Upper lobe of left lung (tissue), 6 donors: ENCODE results near the gene CDCA4. TPM values are rescaled to one million over a fixed set of nuclear protein-coding genes. Genes with fewer than 3 reads are reported as not detected.

ENCODE experiments used
- ATAC-seq, 2 donors: fragments of 200-7000 bp; cut with Tn5 transposase; one replicate each; pipeline ENCODE4 v1.9.1; 2022; ENCODE audit warnings: mild to moderate bottlenecking in 2 of 2, moderate library complexity in 2 of 2; ENCODE audit not compliant: low FRiP score in 2 of 2
- DNase-seq, 2 donors: peaks; one replicate each; pipeline ENCODE4 v3.0.0-alpha.2; 2019 to 2020
- H3K27ac ChIP-seq, 4 donors: fragments of 200-600 bp; sonication (generic); one replicate each; pipeline ENCODE4 v1.5.1; 2016 to 2019
- H3K27me3 ChIP-seq, 4 donors: fragments of 200-600 bp; sonication (generic); one replicate each; pipeline ENCODE4 v1.5.1; 2017 to 2019
- H3K36me3 ChIP-seq, 4 donors: fragments of 200-600 bp; sonication (generic); one replicate each; pipeline ENCODE4 v1.5.1; 2016 to 2019
- H3K4me1 ChIP-seq, 4 donors: fragments of 200-600 bp; sonication (generic); one replicate each; pipeline ENCODE4 v1.5.1; 2018 to 2019
- H3K4me3 ChIP-seq, 4 donors: fragments of 200-600 bp; sonication (generic); one replicate each; pipeline ENCODE4 v1.5.1; 2017 to 2019; ENCODE audit warnings: mild to moderate bottlenecking in 2 of 4, moderate library complexity in 1 of 4
- H3K9me3 ChIP-seq, 4 donors: fragments of 200-600 bp; sonication (generic); one replicate each; pipeline ENCODE4 v1.5.1; 2018 to 2019
- EP300 ChIP-seq, 4 donors: sonication (generic); formaldehyde crosslinking; IDR thresholded peaks; one replicate each; pipeline ENCODE4 v1.5.1; 2017; ENCODE audit warnings: antibody characterized with exemption in 4 of 4, control low read depth in 2 of 4
- POLR2A ChIP-seq, 4 donors: fragments of 450-650 bp; IDR thresholded peaks; one replicate each; pipeline ENCODE4 v1.5.1; 2016 to 2017; ENCODE audit warnings: antibody characterized with exemption in 4 of 4, mild to moderate bottlenecking in 2 of 4
- POLR2AphosphoS5 ChIP-seq, 2 donors: sonication (generic); formaldehyde crosslinking; IDR thresholded peaks; one replicate each; pipeline ENCODE4 v1.5.1; 2017; ENCODE audit warnings: antibody characterized with exemption in 2 of 2
- WGBS, 2 donors: methylation state at CpG; one replicate each; pipeline ENCODE4 v1.1.5; 2017 to 2018; 5-methylcytosine and 5-hydroxymethylcytosine counted together
- total RNA-seq, 6 donors: library from RNA; depleted of rRNA in 4 of 6; stranded (reverse); fragments of >200 nt in 4 of 6; gene quantifications; one replicate each; pipeline versions ENCODE4 v1.1.0 to v1.2.1, GENCODE V29; 2016 to 2021
- TF ChIP-seq, protein P1 (sequence below), 6 experiments: fragments of 450-650 bp in 4 of 6; fragments of 200-600 bp in 2 of 6; sonication (generic) in 2 of 6; IDR thresholded peaks; one replicate each; pipeline ENCODE4 v1.5.1; 2016 to 2019; ENCODE audit warnings: antibody characterized with exemption in 6 of 6
- donor health status: DM: no; HTN: no; CAD: no; lungs with moderate emphysema.
- donor health status: DM: no; HTN: yes; CAD: no; lungs with severe emphysema.

Gene CDCA4
- total RNA-seq, result 10 to 100 TPM in 1 of 6 donors, 1 to 10 TPM in 4, under 1 TPM in 1; 0.89 to 10.3 (median 6.6) TPM

DNA sequence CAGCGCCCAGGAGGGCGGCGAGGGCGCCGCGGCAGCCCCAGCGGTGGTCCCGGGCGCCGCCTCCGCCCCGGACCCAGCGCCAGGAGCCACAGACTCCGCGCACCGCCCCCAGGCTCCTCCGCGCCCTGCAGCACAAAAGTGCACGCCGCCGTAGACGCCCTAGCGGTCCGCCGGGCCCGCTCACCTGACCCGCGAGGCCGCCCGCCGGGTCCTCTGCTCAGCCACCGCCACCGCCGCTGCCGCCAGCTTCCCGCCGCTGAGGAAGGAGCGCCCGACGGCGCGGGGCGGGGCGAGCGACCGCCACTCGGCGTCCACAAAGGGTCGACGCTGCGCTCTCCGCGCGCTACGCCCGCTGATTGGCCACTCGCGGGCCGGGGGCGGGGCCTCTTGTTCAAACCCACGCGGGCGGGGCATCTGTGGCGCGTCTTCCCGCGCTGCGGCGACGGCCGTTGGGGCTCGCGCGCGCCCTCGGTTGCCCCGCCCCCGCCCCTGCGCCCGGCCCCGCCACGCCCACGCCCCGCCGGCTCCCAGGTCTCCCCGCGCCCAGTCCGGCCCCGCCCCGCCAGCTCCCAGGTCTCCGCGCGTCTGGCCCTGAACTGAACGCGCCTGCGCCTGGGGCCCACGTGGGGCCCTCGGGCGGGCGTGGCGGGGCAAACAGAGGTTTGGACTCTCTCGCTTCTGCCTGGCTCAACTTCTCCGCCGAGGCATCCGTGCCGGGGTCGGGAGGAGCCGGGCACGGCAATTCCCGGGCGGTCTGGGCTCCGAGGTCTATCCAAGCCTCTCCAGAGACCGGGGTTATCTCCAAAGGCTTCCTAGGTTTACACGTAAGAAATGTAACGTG is at the start of gene CDCA4:
Gene CDCA4, minus strand, starts transcription at position 269 of the 841 bp plus-strand sequence. CDS start 9,154 bp downstream, outside the sequence.
- Histone ChIP-seq H3K9me3 (no peaks in the 10 kb centered on the region), H3K27ac (peak within 1 kb of the TSS; percentile 78 to 89 (median 85)), H3K4me3 (peak within 1 kb of the TSS; percentile 36 to 99 (median 90)), H3K27me3 (no peaks in the 10 kb centered on the region), H3K36me3 (no peaks in the 10 kb centered on the region), H3K4me1 (peaks cover 24 to 39% (median 26%) of the 10 kb centered on the region in 4 donors)
- TF ChIP-seq, protein P1, sequence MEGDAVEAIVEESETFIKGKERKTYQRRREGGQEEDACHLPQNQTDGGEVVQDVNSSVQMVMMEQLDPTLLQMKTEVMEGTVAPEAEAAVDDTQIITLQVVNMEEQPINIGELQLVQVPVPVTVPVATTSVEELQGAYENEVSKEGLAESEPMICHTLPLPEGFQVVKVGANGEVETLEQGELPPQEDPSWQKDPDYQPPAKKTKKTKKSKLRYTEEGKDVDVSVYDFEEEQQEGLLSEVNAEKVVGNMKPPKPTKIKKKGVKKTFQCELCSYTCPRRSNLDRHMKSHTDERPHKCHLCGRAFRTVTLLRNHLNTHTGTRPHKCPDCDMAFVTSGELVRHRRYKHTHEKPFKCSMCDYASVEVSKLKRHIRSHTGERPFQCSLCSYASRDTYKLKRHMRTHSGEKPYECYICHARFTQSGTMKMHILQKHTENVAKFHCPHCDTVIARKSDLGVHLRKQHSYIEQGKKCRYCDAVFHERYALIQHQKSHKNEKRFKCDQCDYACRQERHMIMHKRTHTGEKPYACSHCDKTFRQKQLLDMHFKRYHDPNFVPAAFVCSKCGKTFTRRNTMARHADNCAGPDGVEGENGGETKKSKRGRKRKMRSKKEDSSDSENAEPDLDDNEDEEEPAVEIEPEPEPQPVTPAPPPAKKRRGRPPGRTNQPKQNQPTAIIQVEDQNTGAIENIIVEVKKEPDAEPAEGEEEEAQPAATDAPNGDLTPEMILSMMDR (IDR thresholded peaks at IDR 0.05), result peak in 4 of 6 experiments; percentile 29 to 57 (median 52)
- TF ChIP-seq POLR2AphosphoS5 (IDR thresholded peaks at IDR 0.05) (peak; percentile 8 to 78), EP300 (IDR thresholded peaks at IDR 0.05) (no peak), POLR2A (IDR thresholded peaks at IDR 0.05) (peak in 3 of 4 donors; percentile 27 to 82 (median 48))
- DNase-seq (peak; percentile 98 to 100), ATAC-seq (peak; percentile 97 to 98)
- 0% methylated on average over 17 to 33 of the region's 115 CpGs for WGBS, 2 donors

DNA sequence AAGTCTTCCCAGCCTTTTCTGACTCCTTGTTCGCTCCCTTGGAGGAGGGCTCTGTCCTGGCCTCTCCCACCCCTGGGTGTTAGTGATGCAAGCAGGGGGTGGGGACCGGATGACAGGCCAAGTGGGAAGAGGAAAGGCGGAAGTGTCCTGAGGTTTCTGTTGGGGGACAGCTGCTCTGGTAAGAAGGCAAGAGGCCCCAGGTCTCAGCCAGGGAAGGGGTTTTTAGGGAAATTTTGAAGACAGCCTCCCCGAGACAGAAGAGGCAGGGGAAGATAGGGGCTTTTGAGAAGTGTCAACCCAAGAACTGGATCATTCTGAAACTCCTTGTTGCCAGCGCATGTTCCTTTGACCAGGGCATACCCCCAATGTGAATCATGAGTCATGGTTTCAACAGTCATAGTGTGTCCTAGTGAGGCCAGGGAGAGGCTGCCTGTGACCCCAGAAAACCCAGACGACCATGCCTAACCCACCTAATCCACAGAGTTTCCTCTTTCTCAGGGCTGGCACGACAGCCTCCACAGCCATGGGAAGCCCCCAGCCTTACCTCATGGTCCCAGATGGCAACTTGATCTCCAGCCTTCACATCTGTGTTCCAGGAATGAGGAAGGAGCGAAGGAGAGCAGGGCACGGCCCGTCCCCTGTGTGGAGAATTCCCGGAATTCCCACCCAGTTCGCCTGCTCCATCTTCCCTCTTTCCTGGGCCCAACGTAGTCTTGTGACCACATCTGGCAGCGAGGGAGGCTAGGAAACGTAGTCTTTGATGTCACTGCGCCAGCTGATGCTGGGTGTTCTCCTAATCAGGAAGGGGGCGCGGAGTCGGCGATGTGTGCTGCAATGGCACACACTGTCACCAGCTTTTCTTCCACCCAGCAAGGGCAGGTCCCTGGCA is 49.2 kb upstream of the CDCA4 start:
- ATAC-seq (peak in 1 of 2 donors; percentile 64), DNase-seq (peak; percentile 49 to 71)
- H3K27me3 ChIP-seq, result no peaks in the 10 kb centered on the region
- peak overlapping the region; percentile 42 to 66 (median 60) for H3K27ac ChIP-seq
- TF ChIP-seq POLR2A (IDR thresholded peaks at IDR 0.05), result peak in 1 of 4 donors; percentile 39
- TF ChIP-seq EP300 (IDR thresholded peaks at IDR 0.05), result no peak
- TF ChIP-seq, protein P1 (IDR thresholded peaks at IDR 0.05), result no peak
- peak in 1 of 2 donors; percentile 29 for TF ChIP-seq POLR2AphosphoS5 (IDR thresholded peaks at IDR 0.05)
- WGBS, 2 donors, result 54 to 68% methylated on average over 20 of the region's 20 CpGs
- H3K9me3 ChIP-seq, result no peaks in the 10 kb centered on the region
- no peak overlapping the region for H3K4me3 ChIP-seq
- peaks cover 0 to 37% (median 25%) of the 10 kb centered on the region in 4 donors for H3K4me1 ChIP-seq
- no peaks in the 10 kb centered on the region for H3K36me3 ChIP-seq

DNA sequence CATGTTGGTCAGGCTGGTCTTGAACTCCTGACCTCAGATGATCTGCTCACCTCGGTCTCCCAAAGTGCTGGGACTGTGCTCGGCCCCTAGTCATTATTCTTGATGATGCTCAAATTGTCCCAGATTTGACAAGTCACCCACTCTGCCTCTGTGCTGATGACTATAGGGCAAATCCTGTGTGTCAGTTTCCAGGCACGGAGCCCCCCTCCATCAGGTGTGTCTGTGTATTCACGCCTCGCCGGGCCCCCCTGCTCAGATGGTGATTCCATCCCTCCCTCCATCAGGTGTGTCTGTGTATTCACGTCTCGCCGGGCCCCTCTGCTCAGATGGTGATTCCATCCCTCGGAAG is 48.6 kb upstream of the CDCA4 start:
- Histone ChIP-seq H3K4me3 (no peak overlapping the region), H3K9me3 (no peaks in the 10 kb centered on the region), H3K27ac (peak overlapping the region; percentile 42 to 66 (median 60)), H3K4me1 (peaks cover 0 to 39% (median 24%) of the 10 kb centered on the region in 4 donors), H3K36me3 (no peaks in the 10 kb centered on the region), H3K27me3 (no peaks in the 10 kb centered on the region)
- ATAC-seq (no peak), DNase-seq (no peak)
- 69 to 80% methylated on average over 10 of the region's 10 CpGs for WGBS, 2 donors
- no peak for TF ChIP-seq POLR2A (IDR thresholded peaks at IDR 0.05)
- no peak for TF ChIP-seq EP300 (IDR thresholded peaks at IDR 0.05)

DNA sequence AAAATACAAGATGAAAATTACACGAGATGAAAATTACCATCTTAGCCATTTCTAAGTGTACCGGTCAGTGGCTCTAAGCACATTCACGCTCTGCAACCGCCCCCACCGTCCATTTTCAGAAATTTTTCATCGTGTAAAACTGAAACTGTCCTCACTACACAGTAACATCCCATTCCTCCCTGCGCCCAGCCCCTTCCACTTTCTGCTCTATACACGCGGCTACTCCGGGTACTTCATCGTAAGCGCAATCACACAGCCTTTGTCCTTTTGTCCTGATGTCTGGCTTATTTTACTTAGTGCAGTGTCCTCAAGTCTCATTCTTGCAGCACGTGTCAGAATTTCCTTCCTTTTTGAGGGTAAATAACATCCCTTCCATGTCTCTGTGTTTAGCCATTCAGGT is 47.9 kb upstream of the CDCA4 start:
- H3K4me3 ChIP-seq, result no peak overlapping the region
- no peak for ATAC-seq
- H3K4me1 ChIP-seq, result peaks cover 0 to 38% (median 24%) of the 10 kb centered on the region in 4 donors
- DNase-seq, result no peak
- WGBS, 2 donors, result 71 to 73% methylated on average over 13 of the region's 13 CpGs
- no peak overlapping the region for H3K27ac ChIP-seq
- no peaks in the 10 kb centered on the region for H3K36me3 ChIP-seq
- H3K9me3 ChIP-seq, result no peaks in the 10 kb centered on the region
- TF ChIP-seq POLR2A (IDR thresholded peaks at IDR 0.05), result no peak
- no peak for TF ChIP-seq POLR2AphosphoS5 (IDR thresholded peaks at IDR 0.05)
- TF ChIP-seq, protein P1 (IDR thresholded peaks at IDR 0.05), result no peak
- no peak for TF ChIP-seq EP300 (IDR thresholded peaks at IDR 0.05)
- no peaks in the 10 kb centered on the region for H3K27me3 ChIP-seq

DNA sequence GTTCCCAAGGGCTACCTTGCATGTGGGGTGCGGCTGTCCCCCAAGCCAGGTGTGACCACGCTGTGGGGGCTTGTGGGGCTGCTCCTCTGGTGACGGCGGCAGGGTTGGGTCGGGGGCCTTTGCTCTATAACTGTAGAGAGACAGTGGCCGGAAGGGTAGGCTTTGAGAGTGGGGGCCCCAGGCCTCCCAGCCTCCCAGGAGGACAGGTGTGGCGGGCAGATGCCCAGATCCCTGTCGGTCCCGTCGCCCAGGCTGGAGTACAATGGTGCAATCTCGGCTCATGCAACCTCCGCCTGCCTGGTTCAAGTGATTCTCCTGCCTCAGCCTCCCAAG is 47.1 kb upstream of the CDCA4 start:
- no peak overlapping the region for H3K4me3 ChIP-seq
- TF ChIP-seq POLR2AphosphoS5 (IDR thresholded peaks at IDR 0.05) (no peak), EP300 (IDR thresholded peaks at IDR 0.05) (no peak)
- TF ChIP-seq, protein P1 (IDR thresholded peaks at IDR 0.05), result no peak
- DNase-seq (peak in 1 of 2 donors; percentile 51), ATAC-seq (no peak)
- no peak overlapping the region for H3K27ac ChIP-seq
- 91 to 93% methylated on average over 8 to 9 of the region's 12 CpGs for WGBS, 2 donors
- no peaks in the 10 kb centered on the region for H3K27me3 ChIP-seq
- H3K36me3 ChIP-seq, result no peaks in the 10 kb centered on the region
- H3K9me3 ChIP-seq, result no peaks in the 10 kb centered on the region
- H3K4me1 ChIP-seq, result peaks cover 3 to 45% (median 28%) of the 10 kb centered on the region in 4 donors
